GM12892 (cell line): ENCODE measurements around the gene ZHX3.

ENCODE experiments used
- POLR2A ChIP-seq: IDR thresholded peaks from 2 replicates; pipeline ENCODE4 v1.6.1; 2011; ENCODE audit warnings: low read depth, low read length, control low read depth
- POLR2AphosphoS5 ChIP-seq: IDR thresholded peaks from 2 replicates; pipeline ENCODE4 v1.6.1; 2011; ENCODE audit warnings: low read depth, low read length, control low read depth

DNA sequence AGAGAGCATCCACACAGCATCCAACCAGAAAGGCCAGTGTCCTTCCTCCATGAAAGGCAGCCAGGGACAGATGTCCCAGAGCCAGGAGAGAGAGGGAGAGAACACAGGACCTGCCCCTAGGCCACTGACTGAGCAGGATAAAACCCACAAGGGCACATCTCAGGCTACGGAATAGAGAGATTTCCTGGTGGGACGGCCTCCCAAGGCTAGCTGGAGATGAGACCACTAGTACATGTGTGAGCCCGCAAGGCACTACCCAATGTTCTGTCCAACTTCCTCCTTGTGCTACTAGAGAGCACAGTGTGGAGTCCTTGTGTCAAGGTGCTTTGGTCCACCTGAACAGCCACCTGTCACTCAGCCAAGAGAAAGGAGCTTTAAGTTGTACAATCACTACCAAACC is 136.0 kb downstream of the ZHX3 start:
- no peak for TF ChIP-seq POLR2AphosphoS5
- no peak for TF ChIP-seq POLR2A
